B cell (primary cell): ENCODE measurements around the gene FES. TPM values are rescaled to one million over a fixed set of nuclear protein-coding genes. Genes with fewer than 3 reads are reported as not detected.

Experiments used
- ATAC-seq: fragments of 200-7000 bp; cut with Tn5 transposase; one replicate; pipeline ENCODE4 v1.10.0; 2021; ENCODE audit warnings: low read depth, mild to moderate bottlenecking, moderate number of reproducible peaks, moderate library complexity
- CTCF ChIA-PET: fragments of 350-600 bp; sonication (Branson Sonifier 250); formaldehyde crosslinking; loops from one replicate; lab custom pipeline; 2021; ENCODE audit warnings: antibody characterized with exemption, inconsistent platforms; lab: Charles Lee
- POLR2A ChIA-PET: fragments of 350-600 bp; sonication (Branson Sonifier 250); formaldehyde crosslinking; loops from one replicate; lab custom pipeline; 2021; ENCODE audit warnings: antibody characterized with exemption; lab: Charles Lee
- DNase-seq: peaks from one replicate; pipeline ENCODE4 v3.0.0; 2013
- H2AFZ ChIP-seq: 2 replicates; pipeline ENCODE4 v1.6.1; 2012; ENCODE audit warnings: mild to moderate bottlenecking, low read depth, low read length; ENCODE audit not compliant: insufficient read depth, poor library complexity, severe bottlenecking
- H3K27ac ChIP-seq, 2 donors: 1 replicate in 1 of 2; 2 replicates in 1 of 2; pipeline ENCODE4 v1.5.1; 2012 to 2013; ENCODE audit warnings: low read length in 2 of 2, mild to moderate bottlenecking in 2 of 2, moderate library complexity in 1 of 2
- H3K27me3 ChIP-seq, 4 experiments: fragments of 200-600 bp in 1 of 4; sonication (generic) in 1 of 4; replicated peaks in 1 of 4; 1 replicate in 2 of 4; 2 replicates in 2 of 4; pipeline versions ENCODE4 v1.6.1 to v1.7.0; 2013 to 2016; ENCODE audit warnings: low read length in 3 of 4, mild to moderate bottlenecking in 2 of 4, mixed read lengths in 1 of 4, moderate library complexity in 1 of 4; ENCODE audit not compliant: insufficient read depth in 4 of 4, control insufficient read depth in 3 of 4; ENCODE audit errors: control extremely low read depth in 1 of 4
- H3K36me3 ChIP-seq, 2 experiments: replicated peaks in 1 of 2; 1 replicate in 1 of 2; 2 replicates in 1 of 2; pipeline versions ENCODE4 v1.6.1 to v1.7.1; 2013; ENCODE audit warnings: low read length in 1 of 2; ENCODE audit not compliant: insufficient read depth in 2 of 2, control insufficient read depth in 1 of 2; ENCODE audit errors: control extremely low read depth in 1 of 2, extremely low read depth in 1 of 2
- H3K4me1 ChIP-seq, 2 donors: fragments of 200-600 bp in 1 of 2; sonication (generic) in 1 of 2; 1 replicate in 1 of 2; 2 replicates in 1 of 2; pipeline versions ENCODE4 v1.5.1 to v1.6.1; 2013 to 2017; ENCODE audit warnings: low read length in 2 of 2; ENCODE audit not compliant: control insufficient read depth in 2 of 2, insufficient read depth in 2 of 2
- H3K4me2 ChIP-seq: replicated peaks from 2 replicates; pipeline ENCODE3; 2012; ENCODE audit warnings: mild to moderate bottlenecking, low read depth, low read length; ENCODE audit not compliant: poor library complexity, severe bottlenecking
- H3K4me3 ChIP-seq, 5 experiments: fragments of 200-600 bp in 1 of 5; sonication (generic) in 1 of 5; 1 replicate in 3 of 5; 2 replicates in 2 of 5; pipeline versions ENCODE4 v1.5.1 to v1.7.0; 2011 to 2016; ENCODE audit warnings: low read length in 4 of 5, mild to moderate bottlenecking in 4 of 5, low read depth in 2 of 5, control low read depth in 1 of 5, moderate library complexity in 1 of 5; ENCODE audit not compliant: insufficient read depth in 1 of 5; ENCODE audit errors: control extremely low read depth in 1 of 5, extremely low read depth in 1 of 5
- H3K79me2 ChIP-seq: fragments of 200-600 bp; sonication (generic); one replicate; pipeline ENCODE4 v1.6.0; 2016; ENCODE audit warnings: low read length; ENCODE audit not compliant: control insufficient read depth, insufficient read depth
- H3K9ac ChIP-seq: fragments of 200-600 bp; sonication (generic); 2 replicates; pipeline ENCODE4 v1.6.1; 2017; ENCODE audit warnings: mild to moderate bottlenecking, low read length, moderate library complexity
- H3K9me3 ChIP-seq, 3 donors: one replicate each; pipeline versions ENCODE4 v1.6.1 to v1.7.1; 2013; ENCODE audit warnings: low read length in 2 of 3; ENCODE audit not compliant: control insufficient read depth in 2 of 3, insufficient read depth in 1 of 3; ENCODE audit errors: control extremely low read depth in 1 of 3
- H4K20me1 ChIP-seq: 2 replicates; pipeline ENCODE4 v1.6.0; 2012; ENCODE audit warnings: mild to moderate bottlenecking, low read length; ENCODE audit not compliant: insufficient read depth, control insufficient read depth, poor library complexity, severe bottlenecking
- H3K27ac Mint-ChIP-seq: one replicate; pipeline ENCODE4 v1.8.0; 2021; ENCODE audit warnings: mixed read lengths
- H3K27me3 Mint-ChIP-seq: one replicate; pipeline ENCODE4 v1.8.0; 2021; ENCODE audit warnings: mixed read lengths
- H3K4me1 Mint-ChIP-seq: one replicate; pipeline ENCODE4 v1.8.0; 2021; ENCODE audit warnings: mixed read lengths
- H3K4me3 Mint-ChIP-seq: one replicate; pipeline ENCODE4 v1.8.0; 2021; ENCODE audit warnings: mixed read lengths
- H3K9me3 Mint-ChIP-seq: one replicate; pipeline ENCODE4 v1.8.0; 2022; ENCODE audit warnings: mixed read lengths; ENCODE audit not compliant: insufficient read depth
- CTCF ChIP-seq: fragments of 200-600 bp; IDR thresholded peaks from one replicate; pipeline ENCODE4 v1.8.0; 2022; ENCODE audit warnings: antibody characterized with exemption, mild to moderate bottlenecking
- EZH2 ChIP-seq: IDR thresholded peaks from 2 replicates; pipeline ENCODE4 v1.6.1; 2012; ENCODE audit warnings: borderline replicate concordance, low read depth, mild to moderate bottlenecking, moderate library complexity, low read length; ENCODE audit not compliant: insufficient read depth, poor library complexity, severe bottlenecking
- WGBS: methylation state at CpG from one replicate; pipeline ENCODE4 v1.1.5; 2013; ENCODE audit warnings: missing lambda C conversion rate; ENCODE audit not compliant: insufficient coverage; 5-methylcytosine and 5-hydroxymethylcytosine counted together
- intact Hi-C: fragments of 100-400 bp; cut with micrococcal nuclease; formaldehyde crosslinking; loops from one replicate; pipeline ENCODE4 v1.10.0; 2022
- polyA plus RNA-seq: library from polyadenylated mRNA; depleted of rRNA; stranded (reverse); fragments of >200 nt; gene quantifications from 2 replicates; pipeline ENCODE4 v1.2.3, GENCODE V29; 2012
- total RNA-seq, 2 donors: library from RNA; stranded (reverse); fragments of 120-200 nt in 1 of 2; gene quantifications; 1 replicate in 1 of 2; 2 replicates in 1 of 2; pipeline versions ENCODE4 v1.2.3 to v1.2.4, GENCODE V29; 2013 to 2022

Gene FES
- total and polyA plus RNA-seq, 2 donors (not counting 1 experiment from before 2014, with no cell fraction given), result 23.9 to 31.4 TPM

- DNase-seq (no peak), ATAC-seq (peak; percentile 22)
- peaks cover 35% of the 10 kb centered on the region for H4K20me1 ChIP-seq
- Mint-ChIP-seq H3K4me1 (peaks cover 41% of the 10 kb centered on the region), H3K27me3 (no peaks in the 10 kb centered on the region), H3K27ac (peak overlapping the region; percentile 95), H3K9me3 (no peaks in the 10 kb centered on the region), H3K4me3 (peak overlapping the region; percentile 92)
- H2AFZ ChIP-seq, result peak overlapping the region; percentile 83
- H3K9me3 ChIP-seq, result no peaks in the 10 kb centered on the region
- ChIA-PET POLR2A (interaction anchor here (0.6 to 2.2 kb wide), 9 partner anchors 14 to 84 kb away, joined by 3 to 12 read pairs (median 5); partner anchors contain the start of gene FES), CTCF (interaction anchor here (0.6 to 2.2 kb wide), 5 partner anchors 15 to 62 kb away, joined by 3 to 14 read pairs (median 8); partner anchors contain the start of gene HDDC3)
- H3K36me3 ChIP-seq, result peaks cover 0 to 1% of the 10 kb centered on the region in 2 experiments
- peak overlapping the region; percentile 98 for H3K4me2 ChIP-seq
- TF ChIP-seq EZH2, result no peak
- no peak for TF ChIP-seq CTCF
- 39% methylated on average over 16 of the region's 19 CpGs for WGBS
- intact Hi-C loops, result loop anchor here (1.0 to 5.0 kb wide), 3 partner anchors 17 to 153 kb away; partner anchors contain the start of gene BLM
- H3K9ac ChIP-seq, result peak overlapping the region; percentile 76
- peaks cover 31 to 39% of the 10 kb centered on the region in 2 donors for H3K4me1 ChIP-seq
- H3K27me3 ChIP-seq, result no peaks in the 10 kb centered on the region
- peaks cover 32% of the 10 kb centered on the region for H3K79me2 ChIP-seq
- H3K4me3 ChIP-seq, result peak overlapping the region; percentile 42 to 72 (median 64)
- peak overlapping the region in 1 of 2 donors; percentile 72 for H3K27ac ChIP-seq
Observed at GRCh38 chr15:90870354-90871138, 13.8 kb upstream of the FES start.
